Chondrocyte (in vitro differentiated cells): Measurements from ENCODE around the gene PAFAH1B1. TPM values are rescaled to one million over a fixed set of nuclear protein-coding genes. Genes with fewer than 3 reads are reported as not detected.

Experiments
- DNase-seq: peaks from one replicate; pipeline ENCODE4 v3.0.0; 2021; ENCODE audit warnings: mixed read lengths, low spot score
- H3K27ac Mint-ChIP-seq: one replicate; pipeline ENCODE4 v1.8.0; 2021; ENCODE audit warnings: mild to moderate bottlenecking, moderate library complexity, mixed read lengths; ENCODE audit not compliant: unreplicated experiment
- H3K27me3 Mint-ChIP-seq: 2 replicates; pipeline ENCODE4 v1.8.0; 2021; ENCODE audit warnings: low read depth, mixed read lengths
- H3K36me3 Mint-ChIP-seq: 2 replicates; pipeline ENCODE4 v1.8.0; 2021; ENCODE audit warnings: low read depth, mixed read lengths
- H3K4me1 Mint-ChIP-seq: 2 replicates; pipeline ENCODE4 v1.8.0; 2021; ENCODE audit warnings: low read depth, mild to moderate bottlenecking, mixed read lengths
- H3K4me3 Mint-ChIP-seq: one replicate; pipeline ENCODE4 v1.8.0; 2021; ENCODE audit warnings: mild to moderate bottlenecking, moderate library complexity, mixed read lengths; ENCODE audit not compliant: unreplicated experiment
- H3K9me3 Mint-ChIP-seq: 2 replicates; pipeline ENCODE4 v1.8.0; 2021; ENCODE audit warnings: low read depth, mixed read lengths
- total RNA-seq: library from RNA; stranded (reverse); gene quantifications from 3 replicates; pipeline ENCODE4 v1.2.1, GENCODE V29; 2021
- TF ChIP-seq, protein P1 (sequence below): fragments of 200-600 bp; sonication (generic); IDR thresholded peaks from 2 replicates; pipeline ENCODE4 v1.5.0; 2021; ENCODE audit warnings: antibody characterized with exemption, mild to moderate bottlenecking, moderate library complexity

Gene PAFAH1B1
- total RNA-seq, 1 donor from 2014 or later, result 151 TPM

DNA sequence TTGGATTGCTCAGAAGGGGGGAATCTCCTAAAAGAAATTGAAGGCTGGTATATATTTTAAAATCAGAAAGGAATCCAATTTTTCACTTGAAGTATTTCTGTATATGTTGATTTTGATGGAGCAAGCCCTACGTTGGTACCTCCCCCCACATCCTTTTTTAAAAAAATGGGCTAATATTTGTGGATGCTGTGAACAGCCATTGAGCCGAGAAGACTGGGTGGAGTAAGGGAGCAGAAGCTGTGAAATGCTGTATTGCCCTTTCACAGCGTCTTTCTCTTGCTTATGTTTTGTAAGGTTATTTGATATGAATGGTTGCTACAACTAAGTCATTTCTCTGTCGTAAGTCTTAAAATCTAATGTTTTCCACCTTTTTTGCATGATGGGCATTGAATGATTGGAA lies 2.3 kb downstream of the PAFAH1B1 start:
- no peak for DNase-seq
- no peaks in the 10 kb centered on the region for H3K36me3 Mint-ChIP-seq
- TF ChIP-seq, protein P1, sequence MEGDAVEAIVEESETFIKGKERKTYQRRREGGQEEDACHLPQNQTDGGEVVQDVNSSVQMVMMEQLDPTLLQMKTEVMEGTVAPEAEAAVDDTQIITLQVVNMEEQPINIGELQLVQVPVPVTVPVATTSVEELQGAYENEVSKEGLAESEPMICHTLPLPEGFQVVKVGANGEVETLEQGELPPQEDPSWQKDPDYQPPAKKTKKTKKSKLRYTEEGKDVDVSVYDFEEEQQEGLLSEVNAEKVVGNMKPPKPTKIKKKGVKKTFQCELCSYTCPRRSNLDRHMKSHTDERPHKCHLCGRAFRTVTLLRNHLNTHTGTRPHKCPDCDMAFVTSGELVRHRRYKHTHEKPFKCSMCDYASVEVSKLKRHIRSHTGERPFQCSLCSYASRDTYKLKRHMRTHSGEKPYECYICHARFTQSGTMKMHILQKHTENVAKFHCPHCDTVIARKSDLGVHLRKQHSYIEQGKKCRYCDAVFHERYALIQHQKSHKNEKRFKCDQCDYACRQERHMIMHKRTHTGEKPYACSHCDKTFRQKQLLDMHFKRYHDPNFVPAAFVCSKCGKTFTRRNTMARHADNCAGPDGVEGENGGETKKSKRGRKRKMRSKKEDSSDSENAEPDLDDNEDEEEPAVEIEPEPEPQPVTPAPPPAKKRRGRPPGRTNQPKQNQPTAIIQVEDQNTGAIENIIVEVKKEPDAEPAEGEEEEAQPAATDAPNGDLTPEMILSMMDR, result no peak
- H3K4me1 Mint-ChIP-seq, result peaks cover 44% of the 10 kb centered on the region
- H3K27ac Mint-ChIP-seq, result peak overlapping the region; percentile 99
- no peaks in the 10 kb centered on the region for H3K27me3 Mint-ChIP-seq
- no peaks in the 10 kb centered on the region for H3K9me3 Mint-ChIP-seq
- H3K4me3 Mint-ChIP-seq, result peak overlapping the region; percentile 93

DNA sequence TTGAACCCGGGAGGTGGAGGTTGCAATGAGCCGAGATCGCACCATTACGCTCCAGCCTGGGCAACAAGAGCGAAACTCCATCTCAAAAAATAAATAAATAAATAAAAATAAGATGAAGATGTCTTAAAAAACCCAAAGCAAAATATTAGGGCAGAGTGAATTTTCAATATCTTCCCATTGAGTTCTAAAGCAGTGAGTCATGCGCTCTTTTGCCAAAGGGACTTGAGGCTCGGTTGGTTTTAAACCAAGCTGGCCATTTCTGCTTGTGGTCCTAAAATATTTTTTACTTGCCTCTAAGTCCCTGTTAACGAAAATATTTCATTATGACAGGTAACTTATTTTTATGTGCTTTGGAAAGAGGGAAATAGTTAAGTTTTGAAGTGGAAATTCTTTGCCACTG lies 4.7 kb downstream of the PAFAH1B1 start:
- Mint-ChIP-seq H3K27me3 (no peaks in the 10 kb centered on the region), H3K4me3 (no peak overlapping the region), H3K27ac (peak overlapping the region; percentile 75), H3K36me3 (no peaks in the 10 kb centered on the region), H3K4me1 (peaks cover 53% of the 10 kb centered on the region), H3K9me3 (no peaks in the 10 kb centered on the region)
- DNase-seq, result no peak
- TF ChIP-seq, protein P1, result no peak

GRCh38 chr17:2602597-2603017 lies 9.2 kb downstream of the PAFAH1B1 start:
- Mint-ChIP-seq H3K4me3 (no peak overlapping the region), H3K27ac (peak overlapping the region; percentile 88)
- DNase-seq, result no peak

GRCh38 chr17:2608350-2608913 lies 15.0 kb downstream of the PAFAH1B1 start:
- TF ChIP-seq, protein P1, result no peak
- Mint-ChIP-seq H3K27me3 (no peaks in the 10 kb centered on the region), H3K4me1 (peaks cover 44% of the 10 kb centered on the region), H3K9me3 (no peaks in the 10 kb centered on the region), H3K36me3 (peaks cover 2% of the 10 kb centered on the region), H3K27ac (no peak overlapping the region), H3K4me3 (no peak overlapping the region)
- DNase-seq, result no peak

More at GRCh38 chr17:2602597-2603017, 9.2 kb downstream of the PAFAH1B1 start:
- Mint-ChIP-seq H3K4me1 (peaks cover 51% of the 10 kb centered on the region), H3K36me3 (peaks cover 2% of the 10 kb centered on the region), H3K27me3 (no peaks in the 10 kb centered on the region), H3K9me3 (no peaks in the 10 kb centered on the region)
- TF ChIP-seq, protein P1, result no peak

DNA sequence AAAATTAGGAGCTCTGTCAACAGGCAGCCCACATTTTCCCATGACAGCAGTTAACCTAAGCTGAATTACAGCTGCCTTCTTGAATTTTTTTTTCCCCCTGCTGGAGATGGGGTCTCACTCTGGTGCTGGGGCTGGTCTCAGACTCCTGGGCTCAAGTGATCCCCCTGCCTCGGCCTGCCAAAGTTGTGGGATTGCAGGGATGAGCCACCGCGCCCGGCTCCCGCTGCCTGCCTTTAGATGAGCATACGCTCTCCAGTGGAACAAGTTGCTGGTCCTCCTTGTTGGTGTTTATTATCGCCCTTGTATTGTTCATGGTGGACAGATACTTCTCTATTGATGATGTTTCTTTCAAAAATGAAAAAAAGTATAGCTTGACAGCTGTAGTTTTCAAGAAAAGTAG lies 15.6 kb downstream of the PAFAH1B1 start:
- DNase-seq, result no peak
- peaks cover 44% of the 10 kb centered on the region for H3K4me1 Mint-ChIP-seq
- H3K27me3 Mint-ChIP-seq, result no peaks in the 10 kb centered on the region
- TF ChIP-seq, protein P1, result no peak
- H3K36me3 Mint-ChIP-seq, result peaks cover 2% of the 10 kb centered on the region
- H3K27ac Mint-ChIP-seq, result peak overlapping the region; percentile 22
- H3K9me3 Mint-ChIP-seq, result no peaks in the 10 kb centered on the region
- no peak overlapping the region for H3K4me3 Mint-ChIP-seq
